RWPE1 (cell line): ENCODE results near the gene PPM1E.
"Not testable (repeated sequence)": the region's sequence is repeated elsewhere in the genome, so short reads cannot be mapped to it uniquely, and the experiment has no call there.

Experiments
- CTCF ChIA-PET: fragments of 350-600 bp; sonication (Branson Sonifier 250); formaldehyde crosslinking; extraction: SDS; loops from one replicate; lab custom pipeline; 2021; lab: Yijun Ruan, JAX
- POLR2A ChIA-PET: fragments of 400-600 bp; formaldehyde crosslinking; extraction: SDS; loops from one replicate; lab custom pipeline; 2020; ENCODE audit warnings: antibody characterized with exemption; ENCODE audit not compliant: low non-redundant PET; lab: Yijun Ruan, JAX
- DNase-seq: peaks from one replicate; pipeline ENCODE4 v3.0.0; 2012; ENCODE audit warnings: low spot score
- H3K27ac ChIP-seq: fragments of 450-650 bp; 2 replicates; pipeline ENCODE4 v1.5.1; 2017
- TF ChIP-seq, protein P1 (sequence below): fragments of 450-650 bp; conservative IDR thresholded peaks from 2 replicates; pipeline ENCODE4 v1.5.1; 2017; ENCODE audit warnings: low read depth, mild to moderate bottlenecking

Gene PPM1E

GRCh38 chr17:58730937-58731336 is 24.7 kb upstream of the PPM1E start:
- DNase-seq: no peak
- ChIA-PET CTCF (interaction anchor here (0.7 kb wide), 1 partner anchor 100 kb away, joined by 5 read pairs; no protein-coding TSS in a partner anchor), POLR2A (no interaction called here)
- H3K27ac ChIP-seq: no peak overlapping the region
- TF ChIP-seq, protein P1, sequence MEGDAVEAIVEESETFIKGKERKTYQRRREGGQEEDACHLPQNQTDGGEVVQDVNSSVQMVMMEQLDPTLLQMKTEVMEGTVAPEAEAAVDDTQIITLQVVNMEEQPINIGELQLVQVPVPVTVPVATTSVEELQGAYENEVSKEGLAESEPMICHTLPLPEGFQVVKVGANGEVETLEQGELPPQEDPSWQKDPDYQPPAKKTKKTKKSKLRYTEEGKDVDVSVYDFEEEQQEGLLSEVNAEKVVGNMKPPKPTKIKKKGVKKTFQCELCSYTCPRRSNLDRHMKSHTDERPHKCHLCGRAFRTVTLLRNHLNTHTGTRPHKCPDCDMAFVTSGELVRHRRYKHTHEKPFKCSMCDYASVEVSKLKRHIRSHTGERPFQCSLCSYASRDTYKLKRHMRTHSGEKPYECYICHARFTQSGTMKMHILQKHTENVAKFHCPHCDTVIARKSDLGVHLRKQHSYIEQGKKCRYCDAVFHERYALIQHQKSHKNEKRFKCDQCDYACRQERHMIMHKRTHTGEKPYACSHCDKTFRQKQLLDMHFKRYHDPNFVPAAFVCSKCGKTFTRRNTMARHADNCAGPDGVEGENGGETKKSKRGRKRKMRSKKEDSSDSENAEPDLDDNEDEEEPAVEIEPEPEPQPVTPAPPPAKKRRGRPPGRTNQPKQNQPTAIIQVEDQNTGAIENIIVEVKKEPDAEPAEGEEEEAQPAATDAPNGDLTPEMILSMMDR: no peak

DNA sequence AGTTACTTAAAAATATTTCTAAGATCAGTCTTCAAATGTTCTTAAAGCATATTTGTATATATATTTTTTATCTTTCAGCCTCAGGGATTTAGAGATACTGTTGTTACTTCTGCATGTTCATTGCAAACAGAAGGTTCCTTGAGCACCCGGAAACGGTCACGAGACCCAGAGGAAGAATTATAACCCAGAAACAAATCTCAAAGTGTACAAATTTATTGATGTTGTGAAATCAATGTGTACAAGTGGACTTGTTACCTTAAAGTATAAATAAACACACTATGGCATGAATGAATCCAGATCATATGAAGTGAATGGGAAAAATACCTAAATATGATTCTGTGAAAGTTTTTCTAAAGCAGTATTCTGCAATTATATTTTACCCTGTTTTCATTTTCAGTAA is 21.6 kb upstream of the PPM1E start:
- no peak overlapping the region for H3K27ac ChIP-seq
- CTCF ChIA-PET: no interaction called here
- DNase-seq: no peak
- TF ChIP-seq, protein P1: no peak
- POLR2A ChIA-PET: no interaction called here

DNA sequence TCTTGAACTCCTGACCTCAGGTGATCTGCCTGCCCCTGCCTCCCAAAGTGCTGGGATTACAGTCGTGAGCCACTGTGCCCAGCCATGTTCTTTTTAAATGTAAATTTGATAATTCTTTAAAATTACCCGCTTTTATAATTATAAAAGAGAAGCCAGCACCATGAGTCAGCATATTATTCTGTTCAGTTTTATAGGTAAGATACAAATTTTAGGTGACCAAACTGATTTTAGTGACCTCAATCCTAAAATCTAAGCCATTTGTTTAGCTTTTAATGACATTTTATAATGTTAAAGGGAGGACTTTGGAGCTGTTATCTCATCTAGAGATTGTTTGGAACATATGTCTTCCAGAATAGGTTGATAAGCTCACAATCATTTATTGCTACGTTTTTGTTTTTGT is 20.8 kb upstream of the PPM1E start:
- H3K27ac ChIP-seq: no peak overlapping the region
- TF ChIP-seq, protein P1: no peak
- no peak for DNase-seq
- ChIA-PET POLR2A (no interaction called here), CTCF (interaction anchor here (0.5 to 0.7 kb wide), 2 partner anchors 24 to 311 kb away, joined by 3 to 5 read pairs; no protein-coding TSS in a partner anchor)

DNA sequence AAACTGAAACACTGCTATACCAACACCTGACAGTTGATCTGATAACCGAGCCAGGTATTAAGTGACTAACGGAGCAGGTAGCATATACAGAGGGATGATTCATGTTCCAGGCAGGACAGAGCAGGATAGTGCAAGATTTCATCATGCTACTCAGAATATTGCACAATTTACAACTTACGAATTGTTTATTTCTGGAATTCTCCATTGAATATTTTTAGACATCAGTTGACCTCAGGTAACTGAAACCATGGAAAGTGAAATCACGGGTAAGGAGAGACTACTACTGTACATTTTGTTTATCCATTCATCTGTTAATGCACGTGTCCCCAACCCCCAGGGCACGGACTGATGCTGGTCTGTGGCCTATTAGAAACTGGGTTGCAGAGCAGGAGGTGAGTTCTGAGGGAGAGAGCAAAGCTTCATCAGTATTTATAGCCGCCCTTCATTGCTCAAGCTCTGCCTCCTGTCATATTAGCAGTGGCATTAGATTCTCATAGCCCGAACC is 14.5 kb upstream of the PPM1E start:
- peak overlapping the region; percentile 50; the same call in 1 of the 2 replicates for H3K27ac ChIP-seq
- ChIA-PET CTCF (interaction anchor here (0.6 kb wide), 1 partner anchor 223 kb away, joined by 5 read pairs; no protein-coding TSS in a partner anchor), POLR2A (no interaction called here)
- TF ChIP-seq, protein P1: no peak
- peak; percentile 86 for DNase-seq

GRCh38 chr17:58747674-58748073 is 8.0 kb upstream of the PPM1E start:
- ChIA-PET CTCF (no interaction called here), POLR2A (no interaction called here)
- H3K27ac ChIP-seq: no peak overlapping the region
- TF ChIP-seq, protein P1: no peak
- no peak for DNase-seq

- CTCF ChIA-PET: interaction anchor here (0.8 kb wide), 1 partner anchor 38 kb away, joined by 3 read pairs; no protein-coding TSS in a partner anchor
- DNase-seq, H3K27ac ChIP-seq, POLR2A ChIA-PET: not testable (repeated sequence)
These were observed 6.0 kb upstream of the PPM1E start for GRCh38 chr17:58749627-58750026.

DNA sequence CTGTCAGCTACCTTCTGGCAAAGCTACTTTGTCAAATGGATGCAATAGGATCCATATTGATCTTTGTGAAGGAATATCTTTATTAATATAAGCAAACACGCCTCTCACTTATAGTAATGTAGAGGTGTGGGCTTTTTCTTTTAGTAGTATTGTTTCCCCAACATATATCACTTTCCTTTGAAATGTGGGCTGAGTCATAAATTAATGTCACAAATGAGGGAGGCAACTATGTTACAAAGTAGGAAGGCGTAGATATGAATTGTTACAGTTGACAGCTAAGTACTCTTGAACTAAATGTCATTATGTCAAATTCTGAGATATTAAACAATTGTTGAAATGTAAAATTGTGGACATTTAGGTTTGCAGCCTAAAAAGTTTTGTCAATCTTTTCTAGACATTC is 2.6 kb upstream of the PPM1E start:
- TF ChIP-seq, protein P1: no peak
- ChIA-PET POLR2A (no interaction called here), CTCF (interaction anchor here (0.8 kb wide), 1 partner anchor 12 kb away, joined by 4 read pairs; no protein-coding TSS in a partner anchor)
- no peak overlapping the region for H3K27ac ChIP-seq
- DNase-seq: no peak
